DOHH2 (cell line): ENCODE results near the gene F5.

ENCODE experiments used
- CTCF ChIP-seq: fragments of 200-600 bp; sonication (generic); IDR thresholded peaks from one replicate; pipeline ENCODE4 v1.5.1; 2014; ENCODE audit warnings: antibody characterized with exemption, mild to moderate bottlenecking, low read depth, low read length; ENCODE audit not compliant: poor library complexity, severe bottlenecking
- EZH2phosphoT487 ChIP-seq: fragments of 200-600 bp; sonication (generic); IDR thresholded peaks from 2 replicates; pipeline ENCODE4 v1.6.1; 2017; ENCODE audit warnings: borderline replicate concordance, mild to moderate bottlenecking, antibody characterized with exemption, low read length, moderate library complexity, mixed read lengths

DNA sequence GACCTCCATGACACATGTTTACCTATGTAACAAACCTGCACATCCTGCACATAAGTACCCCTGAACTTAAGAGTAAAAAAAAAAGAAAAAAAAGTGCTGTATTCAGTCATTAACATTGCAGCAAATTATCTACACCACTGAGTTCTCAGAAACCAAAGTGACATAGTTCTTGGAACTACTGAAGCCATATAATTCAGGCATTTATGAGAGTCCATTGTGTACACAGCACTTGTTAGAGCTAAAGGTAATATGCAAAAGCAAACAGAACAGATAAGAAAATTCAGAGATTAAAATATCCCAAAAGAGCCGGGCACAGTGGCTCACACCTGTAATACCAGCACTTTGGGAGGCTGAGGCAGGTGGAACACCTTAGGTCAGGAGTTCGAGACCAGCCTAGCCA is 38.0 kb downstream of the F5 start:
- TF ChIP-seq CTCF, result no peak
- TF ChIP-seq EZH2phosphoT487, result no peak
